HepG2 (cell line): ENCODE data around the gene DNMBP.

Experiments
- CBFB ChIP-seq: sonication (generic); formaldehyde crosslinking; IDR thresholded peaks from 2 replicates; pipeline ENCODE4 v1.4.0; 2020; ENCODE audit warnings: missing genetic modification reagents
- CTCF ChIP-seq: sonication (generic); formaldehyde crosslinking; IDR thresholded peaks from 2 replicates; pipeline ENCODE4 v1.5.0; 2020; ENCODE audit warnings: mild to moderate bottlenecking, missing genetic modification reagents, moderate library complexity
- PCBP2 ChIP-seq: fragments of 200-400 bp; formaldehyde crosslinking; optimal IDR thresholded peaks from 2 replicates; pipeline ENCODE3; 2018; ENCODE audit warnings: low read length, low read depth; ENCODE audit not compliant: poor library complexity, severe bottlenecking
- RBM22 ChIP-seq: fragments of 200-400 bp; formaldehyde crosslinking; optimal IDR thresholded peaks from 2 replicates; pipeline ENCODE3; 2017; ENCODE audit warnings: mild to moderate bottlenecking, low read length, moderate library complexity
- TAF1 ChIP-seq: sonication (generic); formaldehyde crosslinking; IDR thresholded peaks from 2 replicates; pipeline ENCODE4 v1.4.0; 2020; ENCODE audit warnings: missing genetic modification reagents
- USF2 ChIP-seq, 2 experiments: sonication (generic) in 1 of 2; formaldehyde crosslinking in 1 of 2; IDR thresholded peaks; 2 replicates each; pipeline versions ENCODE4 v1.5.1 to v1.6.1; 2011 to 2020; ENCODE audit warnings: borderline replicate concordance in 1 of 2, low read depth in 1 of 2, low read length in 1 of 2, mild to moderate bottlenecking in 1 of 2, missing genetic modification reagents in 1 of 2, moderate library complexity in 1 of 2
- ZBTB26 ChIP-seq: IDR thresholded peaks from 2 replicates; pipeline ENCODE4 v1.6.1; 2016; ENCODE audit warnings: missing compliant biosample characterization, missing genetic modification reagents, borderline replicate concordance
- ZFP36 ChIP-seq: fragments of 150-350 bp; IDR thresholded peaks from 2 replicates; pipeline ENCODE4 v1.6.1; 2018; ENCODE audit warnings: borderline replicate concordance, low read length, low read depth; ENCODE audit not compliant: partially characterized antibody
- ZNF10 ChIP-seq: sonication (generic); formaldehyde crosslinking; IDR thresholded peaks from 2 replicates; pipeline ENCODE4 v1.4.0; 2020; ENCODE audit warnings: mild to moderate bottlenecking, low read depth, missing genetic modification reagents, borderline replicate concordance

- TF ChIP-seq PCBP2 (no peak), CTCF (CRISPR knock-in tag) (0 out of 2 replicates have a peak, but pooled peaks have one; percentile 6), TAF1 (CRISPR knock-in tag) (no peak), ZFP36 (no peak), ZBTB26 (no peak; the same call in 1 of the 2 replicates), ZNF10 (CRISPR knock-in tag) (no peak), CBFB (CRISPR knock-in tag) (no peak), RBM22 (no peak), USF2 (IDR thresholded peaks at IDR 0.05; ENCODE audit: low read depth, low read length) (no peak), USF2 (CRISPR knock-in tag; IDR thresholded peaks at IDR 0.05; ENCODE audit: borderline replicate concordance) (no peak)
Observed at GRCh38 chr10:100038561-100039071, 28.9 kb upstream of the DNMBP start.
